GM19023 (cell line): ENCODE results near the gene CRKL.

ENCODE experiments used
- ATAC-seq: cut with Tn5 transposase; IDR thresholded peaks from one replicate; pipeline ENCODE4 v1.9.1; 2021; ENCODE audit warnings: mild to moderate bottlenecking, moderate library complexity; ENCODE audit not compliant: unreplicated experiment

CRKL gene

GRCh38 chr22:20993304-20994127, 76.3 kb downstream of the CRKL start:
- ATAC-seq = no peak

DNA sequence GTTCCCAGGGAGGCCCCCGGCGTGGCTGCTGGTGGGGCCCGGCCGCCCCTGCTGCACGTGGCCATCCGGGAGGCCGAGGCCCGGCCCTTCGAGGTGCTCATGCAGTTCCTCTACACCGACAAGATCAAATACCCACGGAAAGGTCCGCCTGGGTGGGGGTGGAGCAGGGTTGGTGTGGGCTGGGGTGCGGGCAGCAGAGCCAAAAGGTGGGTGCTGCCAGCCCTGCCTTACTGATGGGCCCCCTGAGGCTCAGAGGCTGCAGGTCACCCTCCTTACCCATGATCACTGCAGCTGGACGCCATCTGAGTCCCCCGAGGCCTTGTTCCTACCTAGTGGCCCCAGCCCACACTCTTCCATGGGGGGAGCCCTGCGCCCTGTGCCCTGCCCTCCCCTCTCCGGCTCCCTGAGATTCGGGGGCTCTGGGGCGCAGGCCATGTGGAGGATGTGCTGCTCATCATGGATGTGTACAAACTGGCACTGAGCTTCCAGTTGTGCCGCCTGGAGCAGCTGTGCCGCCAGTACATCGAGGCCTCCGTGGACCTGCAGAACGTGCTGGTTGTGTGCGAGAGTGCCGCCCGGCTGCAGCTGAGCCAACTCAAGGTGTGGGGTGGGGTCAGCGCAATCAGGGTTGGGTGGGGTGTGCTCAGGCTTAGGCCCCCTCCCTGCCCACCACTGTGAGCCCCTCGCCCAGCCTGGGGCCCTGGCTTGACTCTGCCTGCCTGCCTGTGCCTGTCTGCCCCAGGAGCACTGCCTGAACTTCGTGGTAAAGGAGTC, 77.1 kb downstream of the CRKL start:
- no peak for ATAC-seq

DNA sequence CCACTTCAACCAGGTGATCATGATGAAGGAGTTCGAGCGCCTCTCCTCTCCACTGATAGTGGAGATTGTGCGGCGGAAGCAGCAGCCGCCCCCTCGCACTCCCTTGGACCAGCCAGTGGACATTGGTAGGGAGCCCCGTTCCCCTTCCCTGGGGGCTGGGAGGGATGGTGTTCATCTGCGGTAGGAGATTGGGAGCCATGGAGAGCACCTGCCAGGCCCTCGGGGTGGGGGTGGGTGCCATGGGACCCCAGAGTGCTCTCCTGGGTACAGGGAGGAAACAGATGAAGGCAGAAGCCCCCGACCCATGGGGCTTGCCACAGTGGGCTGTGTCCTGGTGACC, 77.7 kb downstream of the CRKL start:
- ATAC-seq = no peak

GRCh38 chr22:20995329-20996030, 78.3 kb downstream of the CRKL start:
- ATAC-seq = no peak

GRCh38 chr22:20996031-20996410, 78.8 kb downstream of the CRKL start:
- ATAC-seq = no peak

DNA sequence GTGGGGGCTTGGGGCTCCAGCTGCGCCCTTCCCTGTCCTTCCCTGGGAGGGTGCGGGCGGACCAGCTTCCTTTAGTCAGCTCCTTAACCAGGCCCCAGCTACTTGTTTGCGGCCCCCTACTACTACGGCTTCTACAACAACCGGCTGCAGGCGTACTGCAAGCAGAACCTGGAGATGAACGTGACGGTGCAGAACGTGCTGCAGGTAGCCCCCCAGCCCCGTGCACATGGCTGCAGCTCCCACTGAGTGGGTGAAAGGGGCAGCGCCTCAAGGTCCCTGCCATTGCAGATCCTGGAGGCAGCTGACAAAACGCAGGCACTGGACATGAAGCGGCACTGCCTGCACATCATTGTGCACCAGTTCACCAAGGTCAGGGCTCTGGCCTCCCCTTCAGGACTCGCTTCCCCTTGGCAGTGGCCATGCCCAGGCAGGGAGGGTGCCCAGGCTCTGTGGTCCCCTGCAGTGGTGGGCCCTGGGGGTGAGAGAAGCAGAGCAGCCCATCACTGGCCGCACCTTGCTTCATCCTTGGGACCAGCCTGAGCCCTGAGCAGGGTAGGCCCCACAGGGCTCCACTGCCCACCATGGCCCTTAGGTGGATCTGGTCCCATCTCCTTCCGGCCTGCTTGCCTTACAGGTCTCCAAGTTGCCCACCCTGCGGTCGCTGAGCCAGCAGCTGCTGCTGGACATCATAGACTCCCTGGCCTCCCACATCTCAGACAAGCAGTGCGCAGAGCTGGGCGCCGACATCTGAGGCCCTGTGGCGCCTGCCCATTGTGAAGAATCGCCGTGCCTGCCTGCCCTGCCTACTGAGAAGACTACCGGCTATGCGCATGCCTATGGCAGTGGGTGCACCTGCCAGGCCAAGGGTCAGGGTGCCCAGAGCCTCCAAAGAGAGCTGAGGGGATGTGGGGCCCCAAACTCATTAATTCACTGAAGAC, 79.7 kb downstream of the CRKL start:
- no peak for ATAC-seq

- no peak for ATAC-seq
These were observed 80.5 kb downstream of the CRKL start for GRCh38 chr22:20997536-20998257.

GRCh38 chr22:20998411-20999336, 81.5 kb downstream of the CRKL start:
- ATAC-seq = no peak

DNA sequence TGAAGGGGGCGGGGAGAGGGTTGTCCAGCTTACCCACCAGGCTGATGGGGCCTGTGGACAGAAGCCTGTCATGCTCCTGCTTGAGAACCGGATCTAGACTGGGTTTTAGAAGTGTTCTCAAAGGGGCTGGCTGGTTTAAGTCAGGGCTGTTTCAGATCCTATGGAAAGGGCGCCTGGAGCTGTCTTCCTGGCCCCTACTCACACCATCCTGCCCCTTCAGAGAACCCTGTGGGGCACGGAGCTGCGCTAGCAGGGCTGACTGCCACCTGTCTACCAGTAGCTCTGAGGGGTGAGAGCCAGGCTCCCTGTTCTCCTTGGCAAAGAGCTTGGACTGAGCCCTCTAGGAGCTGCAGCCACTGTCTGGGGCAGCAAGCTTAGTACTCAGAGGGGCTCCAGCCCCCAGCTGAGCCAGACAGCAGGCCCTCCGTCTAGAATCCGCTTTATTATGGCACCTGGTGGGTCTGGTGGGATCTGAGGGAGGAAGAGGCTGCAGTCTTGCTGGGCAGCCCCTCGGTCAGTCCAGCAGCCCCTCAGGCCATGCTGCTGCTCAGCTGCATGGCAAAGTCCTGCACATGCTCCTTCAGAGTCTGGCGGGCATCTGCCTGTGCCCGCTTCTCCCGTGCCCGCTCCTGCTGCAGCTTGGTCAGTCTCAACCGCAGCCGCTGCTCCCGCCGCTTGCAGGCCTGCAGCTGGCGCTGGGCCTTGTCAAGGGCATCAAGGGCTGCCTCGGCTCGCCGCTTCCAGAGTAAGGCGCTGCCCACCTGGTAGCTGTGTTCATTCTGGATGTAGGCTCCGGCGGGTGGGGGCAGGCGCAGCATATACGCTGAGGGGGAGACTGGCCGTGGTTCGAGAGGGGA, 82.4 kb downstream of the CRKL start:
- no peak for ATAC-seq

DNA sequence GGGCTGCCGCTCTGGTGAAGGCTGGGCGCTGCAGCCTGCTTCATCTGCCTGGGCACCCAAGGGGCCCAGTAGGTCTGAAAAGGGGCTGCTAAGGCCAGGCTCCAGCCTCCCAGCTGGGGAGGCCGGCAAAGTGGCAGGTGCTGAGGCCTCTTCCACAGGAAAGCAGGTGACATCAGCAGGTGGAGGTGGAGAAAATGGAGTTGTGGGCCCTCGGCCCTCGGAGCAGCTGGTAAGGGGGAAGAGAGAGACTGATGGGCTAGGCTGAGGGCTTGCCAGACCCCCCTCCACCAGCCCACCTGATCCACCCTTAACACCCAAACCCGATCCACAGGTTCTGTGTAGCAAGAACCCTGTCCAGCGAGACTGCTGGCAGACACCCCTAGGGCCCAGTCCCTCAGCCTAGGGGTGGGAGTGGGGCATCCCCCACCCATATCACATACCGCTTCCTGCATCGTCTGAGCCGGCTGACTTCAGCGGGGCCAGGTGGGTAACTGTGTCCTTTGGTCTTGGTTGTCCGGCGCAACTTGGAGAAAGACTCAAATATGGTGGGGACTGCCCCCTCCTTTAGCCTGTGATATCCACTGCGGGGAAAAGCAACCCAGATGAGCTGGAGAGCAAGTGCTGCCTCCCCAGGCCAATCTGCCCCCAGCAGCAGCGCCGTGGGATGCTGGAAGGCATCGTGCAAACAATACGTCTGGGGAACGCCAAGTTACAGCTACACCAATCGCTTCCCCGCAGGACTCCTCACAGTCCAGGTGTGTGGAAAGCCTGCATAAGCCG, 83.2 kb downstream of the CRKL start:
- ATAC-seq = no peak

- ATAC-seq = peak; percentile 2
These were observed 83.9 kb downstream of the CRKL start for GRCh38 chr22:21000987-21001600.

- peak; percentile 90 for ATAC-seq
These were observed 84.6 kb downstream of the CRKL start, which contains the start of gene THAP7 for GRCh38 chr22:21001601-21002325. TSS of gene THAP7 (minus strand) at chr22:21002118. CDS start at chr22:21001911, 207 bp downstream.
